Measurements from ENCODE around the gene CAPN9. TPM values are rescaled to one million over a fixed set of nuclear protein-coding genes. Genes with fewer than 3 reads are reported as not detected.

Gene CAPN9
- total and polyA plus RNA-seq, 4 donors, result not detected

DNA sequence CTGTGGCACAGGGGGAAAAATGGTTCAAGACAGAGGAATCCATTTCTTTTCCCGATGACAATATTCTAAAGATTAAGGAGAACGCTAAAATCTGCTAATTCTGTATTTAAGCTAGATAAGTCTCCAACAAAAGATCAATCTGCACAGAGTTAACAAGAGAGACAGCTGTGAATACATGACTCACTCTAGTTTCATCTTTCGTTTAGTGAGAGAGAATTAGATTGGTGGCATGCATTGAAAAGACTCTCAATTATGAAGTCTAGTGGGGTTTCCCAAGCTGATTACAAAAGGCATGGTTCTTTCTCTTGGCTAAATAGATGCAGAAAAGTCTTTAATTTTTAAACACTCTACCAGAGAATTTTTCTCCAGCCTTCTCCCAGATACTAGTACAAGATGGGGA is 34.4 kb downstream of the CAPN9 start:
- Histone ChIP-seq H3K27me3 (ENCODE audit: control insufficient read depth in 4 of 4, insufficient read depth in 4 of 4, low read length in 3 of 4) (no peaks in the 10 kb centered on the region), H3K9me3 (ENCODE audit: control insufficient read depth in 4 of 4, low read length in 3 of 4) (no peaks in the 10 kb centered on the region), H3K27ac (ENCODE audit: low read depth in 1 of 2, low read length in 2 of 2) (no peak overlapping the region), H3K9ac (ENCODE audit: low read depth in 1 of 2, low read length in 2 of 2) (no peak overlapping the region), H3K4me3 (ENCODE audit: low read depth in 1 of 3, low read length in 3 of 3) (no peak overlapping the region), H3K4me1 (ENCODE audit: control insufficient read depth in 4 of 4, insufficient read depth in 4 of 4, low read length in 3 of 4) (no peaks in the 10 kb centered on the region), H3K36me3 (ENCODE audit: control insufficient read depth in 4 of 4, insufficient read depth in 3 of 4, low read depth in 1 of 4, low read length in 3 of 4) (no peaks in the 10 kb centered on the region)
- 85% methylated on average over 3 of the region's 3 CpGs for WGBS
- DNase-seq (ENCODE audit: low spot score), result no peak
- TF ChIP-seq, protein P1, sequence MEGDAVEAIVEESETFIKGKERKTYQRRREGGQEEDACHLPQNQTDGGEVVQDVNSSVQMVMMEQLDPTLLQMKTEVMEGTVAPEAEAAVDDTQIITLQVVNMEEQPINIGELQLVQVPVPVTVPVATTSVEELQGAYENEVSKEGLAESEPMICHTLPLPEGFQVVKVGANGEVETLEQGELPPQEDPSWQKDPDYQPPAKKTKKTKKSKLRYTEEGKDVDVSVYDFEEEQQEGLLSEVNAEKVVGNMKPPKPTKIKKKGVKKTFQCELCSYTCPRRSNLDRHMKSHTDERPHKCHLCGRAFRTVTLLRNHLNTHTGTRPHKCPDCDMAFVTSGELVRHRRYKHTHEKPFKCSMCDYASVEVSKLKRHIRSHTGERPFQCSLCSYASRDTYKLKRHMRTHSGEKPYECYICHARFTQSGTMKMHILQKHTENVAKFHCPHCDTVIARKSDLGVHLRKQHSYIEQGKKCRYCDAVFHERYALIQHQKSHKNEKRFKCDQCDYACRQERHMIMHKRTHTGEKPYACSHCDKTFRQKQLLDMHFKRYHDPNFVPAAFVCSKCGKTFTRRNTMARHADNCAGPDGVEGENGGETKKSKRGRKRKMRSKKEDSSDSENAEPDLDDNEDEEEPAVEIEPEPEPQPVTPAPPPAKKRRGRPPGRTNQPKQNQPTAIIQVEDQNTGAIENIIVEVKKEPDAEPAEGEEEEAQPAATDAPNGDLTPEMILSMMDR (IDR thresholded peaks at IDR 0.05; ENCODE audit: low read depth, low read length, missing input control), result no peak
- TF ChIP-seq GABPA (IDR thresholded peaks at IDR 0.05 in 1 of 2, conservative IDR thresholded peaks at IDR 0.05 in 1 of 2) (no peak), JUND (IDR thresholded peaks at IDR 0.05) (no peak), HNF4G (IDR thresholded peaks at IDR 0.05) (no peak), SP1 (IDR thresholded peaks at IDR 0.05) (no peak), FOXA2 (IDR thresholded peaks at IDR 0.05) (no peak), TAF1 (conservative IDR thresholded peaks at IDR 0.05) (no peak), FOXA1 (IDR thresholded peaks at IDR 0.05) (no peak), EGR1 (IDR thresholded peaks at IDR 0.05; ENCODE audit: low read depth in 2 of 2) (no peak), YY1 (IDR thresholded peaks at IDR 0.05) (no peak), RXRA (IDR thresholded peaks at IDR 0.05) (no peak)
- TF ChIP-seq, protein P2, sequence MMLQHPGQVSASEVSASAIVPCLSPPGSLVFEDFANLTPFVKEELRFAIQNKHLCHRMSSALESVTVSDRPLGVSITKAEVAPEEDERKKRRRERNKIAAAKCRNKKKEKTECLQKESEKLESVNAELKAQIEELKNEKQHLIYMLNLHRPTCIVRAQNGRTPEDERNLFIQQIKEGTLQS (IDR thresholded peaks at IDR 0.05), result no peak
- TF ChIP-seq, protein P3, sequence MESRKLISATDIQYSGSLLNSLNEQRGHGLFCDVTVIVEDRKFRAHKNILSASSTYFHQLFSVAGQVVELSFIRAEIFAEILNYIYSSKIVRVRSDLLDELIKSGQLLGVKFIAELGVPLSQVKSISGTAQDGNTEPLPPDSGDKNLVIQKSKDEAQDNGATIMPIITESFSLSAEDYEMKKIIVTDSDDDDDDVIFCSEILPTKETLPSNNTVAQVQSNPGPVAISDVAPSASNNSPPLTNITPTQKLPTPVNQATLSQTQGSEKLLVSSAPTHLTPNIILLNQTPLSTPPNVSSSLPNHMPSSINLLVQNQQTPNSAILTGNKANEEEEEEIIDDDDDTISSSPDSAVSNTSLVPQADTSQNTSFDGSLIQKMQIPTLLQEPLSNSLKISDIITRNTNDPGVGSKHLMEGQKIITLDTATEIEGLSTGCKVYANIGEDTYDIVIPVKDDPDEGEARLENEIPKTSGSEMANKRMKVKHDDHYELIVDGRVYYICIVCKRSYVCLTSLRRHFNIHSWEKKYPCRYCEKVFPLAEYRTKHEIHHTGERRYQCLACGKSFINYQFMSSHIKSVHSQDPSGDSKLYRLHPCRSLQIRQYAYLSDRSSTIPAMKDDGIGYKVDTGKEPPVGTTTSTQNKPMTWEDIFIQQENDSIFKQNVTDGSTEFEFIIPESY (IDR thresholded peaks at IDR 0.05), result no peak

GRCh38 chr1:230784163-230784562 is 37.0 kb downstream of the CAPN9 start:
- Histone ChIP-seq H3K27ac (ENCODE audit: low read depth in 1 of 2, low read length in 2 of 2) (no peak overlapping the region), H3K27me3 (ENCODE audit: control insufficient read depth in 4 of 4, insufficient read depth in 4 of 4, low read length in 3 of 4) (no peaks in the 10 kb centered on the region), H3K9me3 (ENCODE audit: control insufficient read depth in 4 of 4, low read length in 3 of 4) (no peaks in the 10 kb centered on the region), H3K4me1 (ENCODE audit: control insufficient read depth in 4 of 4, insufficient read depth in 4 of 4, low read length in 3 of 4) (no peaks in the 10 kb centered on the region), H3K36me3 (ENCODE audit: control insufficient read depth in 4 of 4, insufficient read depth in 3 of 4, low read depth in 1 of 4, low read length in 3 of 4) (no peaks in the 10 kb centered on the region), H3K4me3 (ENCODE audit: low read depth in 1 of 3, low read length in 3 of 3) (no peak overlapping the region), H3K9ac (ENCODE audit: low read depth in 1 of 2, low read length in 2 of 2) (no peak overlapping the region)
- no peak for TF ChIP-seq RAD21 (IDR thresholded peaks at IDR 0.05)
- TF ChIP-seq FOXA1 (IDR thresholded peaks at IDR 0.05), result no peak
- TF ChIP-seq, protein P4, sequence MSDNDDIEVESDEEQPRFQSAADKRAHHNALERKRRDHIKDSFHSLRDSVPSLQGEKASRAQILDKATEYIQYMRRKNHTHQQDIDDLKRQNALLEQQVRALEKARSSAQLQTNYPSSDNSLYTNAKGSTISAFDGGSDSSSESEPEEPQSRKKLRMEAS (IDR thresholded peaks at IDR 0.05), result no peak
- TF ChIP-seq, protein P3 (IDR thresholded peaks at IDR 0.05), result no peak
- TF ChIP-seq TAF1 (conservative IDR thresholded peaks at IDR 0.05), result no peak
- 94% methylated on average over 2 of the region's 2 CpGs for WGBS
- DNase-seq (ENCODE audit: low spot score), result no peak

Data from liver (tissue), 9 donors.